Left ventricle myocardium inferior (tissue), 1 donor: ENCODE results near the gene CLEC9A. TPM values are rescaled to one million over a fixed set of nuclear protein-coding genes. Genes with fewer than 3 reads are reported as not detected.
"Not testable (repeated sequence)": the region's sequence is repeated elsewhere in the genome, so short reads cannot be mapped to it uniquely, and the experiment has no call there.

ENCODE experiments used
- DNase-seq: peaks from one replicate; pipeline ENCODE4 v3.0.0-alpha.2; 2020
- H3K27ac ChIP-seq: fragments of 200-600 bp; replicated peaks from 2 replicates; pipeline ENCODE4 v1.8.0; 2021
- H3K27me3 ChIP-seq: fragments of 200-600 bp; 2 replicates; pipeline ENCODE4 v1.8.0; 2021; ENCODE audit warnings: low read depth
- H3K36me3 ChIP-seq: fragments of 200-600 bp; 2 replicates; pipeline ENCODE4 v1.8.0; 2021
- H3K4me1 ChIP-seq: fragments of 200-600 bp; 2 replicates; pipeline ENCODE4 v1.8.0; 2021
- H3K4me3 ChIP-seq: fragments of 200-600 bp; 2 replicates; pipeline ENCODE4 v1.8.0; 2021; ENCODE audit warnings: mild to moderate bottlenecking, moderate library complexity
- H3K9me3 ChIP-seq: fragments of 200-600 bp; replicated peaks from 2 replicates; pipeline ENCODE4 v1.8.0; 2021
- CTCF ChIP-seq: fragments of 200-600 bp; IDR thresholded peaks from 2 replicates; pipeline ENCODE4 v1.8.0; 2021; ENCODE audit warnings: antibody characterized with exemption, mild to moderate bottlenecking, borderline replicate concordance
- intact Hi-C: fragments of 100-400 bp; cut with micrococcal nuclease; formaldehyde crosslinking; loops from one replicate; pipeline ENCODE4 v1.11.0; 2022
- total RNA-seq: library from RNA; stranded (reverse); fragmentation: NEBNext Ultra II Directional; extraction: Animal tissue kit (Norgen Biotek cat#: 25700); gene quantifications from one replicate; pipeline ENCODE4 v1.2.1, GENCODE V29; 2021
- donor health status: DM: no; HTN: yes; CAD: no; lungs with severe emphysema.

The CLEC9A gene
- total RNA-seq, 1 donor from 2014 or later = not detected

- no peak for DNase-seq
- no peak overlapping the region for H3K27ac ChIP-seq
- no peak overlapping the region for H3K4me3 ChIP-seq
- H3K36me3 ChIP-seq = no peaks in the 10 kb centered on the region
- TF ChIP-seq CTCF = no peak
- no peaks in the 10 kb centered on the region for H3K27me3 ChIP-seq
- H3K4me1 ChIP-seq = no peaks in the 10 kb centered on the region
- no peaks in the 10 kb centered on the region for H3K9me3 ChIP-seq
- intact Hi-C loops = no loop called here
Measured at GRCh38 chr12:10025236-10025635, 5.2 kb upstream of the CLEC9A start.

- H3K36me3 ChIP-seq, H3K9me3 ChIP-seq, H3K27me3 ChIP-seq, H3K27ac ChIP-seq, H3K4me1 ChIP-seq, intact Hi-C loops, DNase-seq, H3K4me3 ChIP-seq: not testable (repeated sequence)
Measured at GRCh38 chr12:10026666-10027065, 3.8 kb upstream of the CLEC9A start.

- Histone ChIP-seq H3K9me3 (no peaks in the 10 kb centered on the region), H3K27me3 (no peaks in the 10 kb centered on the region), H3K27ac (no peak overlapping the region), H3K4me3 (no peak overlapping the region), H3K36me3 (no peaks in the 10 kb centered on the region), H3K4me1 (no peaks in the 10 kb centered on the region)
- no peak for DNase-seq
- TF ChIP-seq CTCF = no peak
- intact Hi-C loops = no loop called here
Measured at GRCh38 chr12:10027311-10027710, 3.2 kb upstream of the CLEC9A start.

GRCh38 chr12:10027721-10028120, 2.8 kb upstream of the CLEC9A start:
- Histone ChIP-seq H3K27ac (no peak overlapping the region), H3K4me1 (no peaks in the 10 kb centered on the region), H3K4me3 (no peak overlapping the region), H3K36me3 (no peaks in the 10 kb centered on the region), H3K9me3 (no peaks in the 10 kb centered on the region), H3K27me3 (no peaks in the 10 kb centered on the region)
- TF ChIP-seq CTCF = no peak
- intact Hi-C loops = no loop called here
- DNase-seq = no peak

GRCh38 chr12:10031321-10031720, 839 bp downstream of the CLEC9A start:
- H3K4me3 ChIP-seq = no peak overlapping the region
- TF ChIP-seq CTCF = no peak
- DNase-seq = no peak

GRCh38 chr12:10031771-10032175, 1.3 kb downstream of the CLEC9A start:
- no peaks in the 10 kb centered on the region for H3K27me3 ChIP-seq
- H3K36me3 ChIP-seq = no peaks in the 10 kb centered on the region
- DNase-seq = no peak
- intact Hi-C loops = loop anchor here (2.0 kb wide), 1 partner anchor 109 kb away; no protein-coding TSS in a partner anchor
- H3K9me3 ChIP-seq = no peaks in the 10 kb centered on the region
- H3K27ac ChIP-seq = no peak overlapping the region
- no peaks in the 10 kb centered on the region for H3K4me1 ChIP-seq
- H3K4me3 ChIP-seq = no peak overlapping the region
- no peak for TF ChIP-seq CTCF

More at GRCh38 chr12:10031321-10031720, 839 bp downstream of the CLEC9A start:
- H3K36me3 ChIP-seq = no peaks in the 10 kb centered on the region
- H3K27ac ChIP-seq = no peak overlapping the region
- no peaks in the 10 kb centered on the region for H3K27me3 ChIP-seq
- H3K4me1 ChIP-seq = no peaks in the 10 kb centered on the region
- H3K9me3 ChIP-seq = no peaks in the 10 kb centered on the region
- intact Hi-C loops = no loop called here
